Islet of Langerhans (tissue), 1 donor: ENCODE measurements around the gene AREL1.

ENCODE experiments used
- FAIRE-seq: peaks from one replicate; lab custom pipeline; 2011; peaks lifted over from hg19 to GRCh38; lab: Jason Lieb, UNC

AREL1 gene

DNA sequence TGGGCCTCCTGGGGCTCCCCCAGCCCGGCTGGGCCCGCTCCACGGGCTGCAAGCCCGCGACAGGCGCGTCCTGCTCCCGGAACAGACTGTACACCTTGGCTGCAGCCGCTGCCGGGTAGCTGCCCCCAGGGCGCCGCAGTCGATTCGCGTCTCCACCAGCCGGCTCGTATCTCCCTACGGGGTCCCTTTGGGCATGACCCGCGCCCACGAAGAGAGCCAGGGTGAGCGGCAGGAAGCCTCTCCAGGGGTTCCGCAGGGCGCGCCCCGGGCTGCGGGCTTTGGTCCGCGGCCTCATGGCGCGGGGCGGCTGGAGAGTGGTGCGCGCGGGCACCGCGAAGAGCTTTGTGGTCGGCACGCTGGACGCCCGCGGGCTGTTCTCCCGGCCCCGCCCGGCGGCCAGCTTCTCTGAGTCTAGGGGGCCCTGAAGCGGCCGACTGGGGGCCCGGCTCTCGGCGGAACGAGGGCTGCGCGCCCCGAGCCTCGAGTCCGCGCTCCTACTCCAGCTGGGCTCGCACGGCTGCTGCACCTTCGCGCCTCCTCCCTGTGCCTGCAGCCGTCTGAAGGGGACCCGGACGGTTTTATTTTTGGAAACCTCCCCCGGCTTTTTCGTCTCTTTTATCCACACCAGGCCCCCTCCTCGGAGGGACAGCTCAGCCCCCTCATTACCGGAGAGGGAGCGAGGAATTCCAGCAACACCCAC, 101.1 kb downstream of the AREL1 start, which contains the start of gene LTBP2:
Gene LTBP2 (minus strand): TSS at position 588 of the 700 bp plus-strand sequence. CDS start 293 bp downstream, at position 295.
- no peak for FAIRE-seq
